NCI-H2227 treated with DMSO at 0.1 percent for 48 hours (cell line): ENCODE measurements around the gene ARMH1.
A peak's percentile ranks its signal among the peaks of the same experiment; 100 is the strongest.
"Not testable (repeated sequence)": the region's sequence is repeated elsewhere in the genome, so short reads cannot be mapped to it uniquely, and the experiment has no call there.

Experiments
- DNase-seq: peaks from one replicate; lab custom pipeline; 2025; lab: John Stamatoyannopoulos, UW

Gene ARMH1

DNA sequence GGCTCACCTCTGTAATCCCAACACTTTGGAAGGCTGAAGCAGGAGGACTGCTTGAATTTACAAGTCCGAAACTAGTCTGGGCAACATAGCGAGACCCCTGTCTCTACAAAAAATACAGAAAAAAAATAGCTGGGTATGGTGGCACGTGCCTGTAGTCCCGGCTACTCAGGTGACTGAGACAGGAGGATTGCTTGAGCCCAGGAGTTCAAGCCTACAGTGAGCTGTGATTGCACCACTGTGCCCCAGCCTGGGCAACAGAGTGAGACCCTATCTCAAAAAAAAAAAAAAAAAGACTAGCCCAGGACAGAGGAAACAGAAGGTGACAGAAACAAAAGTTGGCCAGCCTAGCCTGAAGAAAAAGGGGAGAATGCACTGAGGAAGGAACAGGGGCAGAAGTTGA is 21.2 kb downstream of the ARMH1 start:
- DNase-seq, result no peak

DNA sequence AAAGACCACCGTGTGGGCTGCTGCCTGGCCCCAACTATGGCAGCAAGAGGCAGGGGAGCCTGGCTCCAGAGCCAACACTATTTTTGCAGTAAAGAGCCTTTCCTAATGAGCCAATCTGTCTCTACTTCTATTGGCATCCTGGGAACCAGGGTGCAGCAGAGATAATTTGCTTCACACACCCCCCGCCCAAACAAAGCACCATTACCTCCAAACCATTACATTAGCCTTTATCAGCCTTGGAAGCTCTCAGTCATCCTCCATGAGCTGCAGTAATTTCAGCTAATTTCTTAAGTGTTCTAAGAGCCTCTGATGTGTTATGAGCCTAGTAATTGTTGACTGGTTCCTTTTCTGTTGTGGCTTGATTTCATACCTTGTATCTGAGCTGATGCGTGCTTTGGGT is 21.6 kb downstream of the ARMH1 start:
- peak; percentile 62 for DNase-seq

DNA sequence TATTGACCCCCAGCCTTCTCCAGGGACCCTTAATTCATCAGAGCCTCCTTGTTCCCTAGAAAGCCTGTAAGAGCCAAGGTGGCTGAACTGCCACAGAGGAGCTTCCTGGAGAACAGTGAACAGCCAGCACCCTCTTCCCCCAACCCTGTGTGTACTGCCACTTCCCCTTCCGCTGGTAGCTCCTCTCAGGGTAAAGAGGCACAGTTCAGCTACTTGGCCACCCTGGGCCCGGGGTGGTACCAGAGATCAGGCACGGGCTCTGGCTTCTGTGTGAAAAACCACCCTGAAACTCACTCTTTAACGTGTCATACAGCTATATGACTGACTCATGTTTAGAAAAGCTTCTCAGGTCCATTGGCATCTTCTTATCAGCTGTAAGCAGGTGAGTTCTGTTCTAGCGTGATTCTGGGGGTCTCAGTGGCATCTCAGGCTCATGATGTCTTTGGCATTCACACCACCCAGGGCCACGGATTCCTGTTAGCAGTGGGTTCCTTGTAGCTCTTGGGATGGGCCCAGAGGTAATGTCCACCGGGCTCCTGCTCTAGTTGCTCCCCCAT is 22.4 kb downstream of the ARMH1 start:
- no peak for DNase-seq

DNA sequence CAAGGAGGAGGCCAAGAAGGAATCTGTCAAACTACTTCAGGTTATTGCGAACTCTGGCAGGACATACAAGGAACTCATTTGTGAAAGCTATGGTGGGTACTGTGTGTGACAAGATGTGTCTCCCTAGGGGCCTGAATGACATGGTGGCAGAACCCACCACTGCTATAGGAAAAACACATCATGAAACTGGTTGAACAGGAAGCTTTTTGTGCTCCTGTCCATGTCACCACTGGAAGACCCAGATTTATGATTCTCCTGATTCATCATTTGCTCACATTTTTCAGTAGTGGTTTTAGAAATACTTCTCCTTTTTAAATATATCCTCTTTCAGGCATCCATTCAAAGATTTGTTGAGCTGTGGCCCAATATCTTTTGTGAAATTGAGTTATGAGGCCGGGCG is 23.6 kb downstream of the ARMH1 start:
- DNase-seq, result no peak

DNA sequence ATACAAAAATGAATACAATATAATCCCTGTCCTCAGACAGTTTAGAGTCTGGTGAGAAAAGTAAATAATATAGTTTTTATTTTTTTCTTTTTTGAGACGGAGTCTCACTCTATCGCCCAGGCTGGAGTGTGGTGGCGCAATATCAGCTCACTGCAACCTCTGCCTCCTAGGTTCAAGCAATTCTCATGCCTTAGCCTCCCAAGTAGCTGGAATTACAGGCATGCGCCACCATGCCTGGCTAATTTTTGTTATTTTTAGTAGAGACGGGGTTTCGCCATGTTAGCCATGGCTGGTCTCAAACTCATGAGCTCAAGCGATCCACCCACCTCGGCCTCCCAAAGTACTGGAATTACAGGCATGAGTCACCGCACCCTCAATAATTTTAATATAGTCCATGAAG is 24.9 kb downstream of the ARMH1 start:
- not testable (repeated sequence) for DNase-seq

DNA sequence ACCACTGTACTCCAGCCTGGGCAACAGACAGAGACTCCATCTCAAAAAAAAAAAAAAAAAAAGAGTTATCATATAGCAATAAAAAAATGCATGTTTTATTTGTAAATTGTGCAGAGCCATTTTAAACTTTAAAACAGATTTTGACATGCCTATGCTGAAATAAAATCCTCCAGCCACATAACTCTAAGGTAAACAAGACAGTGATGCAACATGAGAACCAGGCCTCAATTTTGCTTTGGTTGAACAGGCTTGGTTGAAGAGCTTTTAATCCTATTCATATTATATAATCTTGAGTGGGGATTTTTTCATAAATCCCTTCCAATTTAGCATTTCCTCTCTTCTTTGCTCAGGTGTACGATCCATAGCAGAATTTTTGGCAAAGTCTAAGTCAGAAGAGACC is 26.1 kb downstream of the ARMH1 start:
- DNase-seq, result no peak

DNA sequence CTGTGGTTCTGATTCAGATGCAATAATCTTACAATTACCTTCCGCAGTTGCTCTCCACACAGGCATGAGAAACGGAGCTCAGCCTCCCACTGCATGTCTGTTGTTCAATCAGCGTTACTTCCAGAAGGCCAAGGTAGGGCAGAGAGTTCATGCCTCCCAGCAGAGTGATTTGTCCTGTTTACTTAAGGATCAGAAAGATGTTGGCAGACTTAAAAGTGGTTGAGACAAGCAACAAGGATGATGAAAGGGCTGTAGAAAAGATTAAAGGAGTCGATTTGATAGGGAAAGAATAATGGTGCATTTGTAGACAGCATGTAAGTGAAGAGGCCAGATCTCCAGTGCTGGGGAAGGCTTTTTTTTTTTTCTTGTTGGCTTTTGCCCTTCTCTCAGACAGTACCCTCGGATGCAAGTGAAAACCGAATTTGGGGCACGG is 26.6 kb downstream of the ARMH1 start:
- DNase-seq, result peak; percentile 46

DNA sequence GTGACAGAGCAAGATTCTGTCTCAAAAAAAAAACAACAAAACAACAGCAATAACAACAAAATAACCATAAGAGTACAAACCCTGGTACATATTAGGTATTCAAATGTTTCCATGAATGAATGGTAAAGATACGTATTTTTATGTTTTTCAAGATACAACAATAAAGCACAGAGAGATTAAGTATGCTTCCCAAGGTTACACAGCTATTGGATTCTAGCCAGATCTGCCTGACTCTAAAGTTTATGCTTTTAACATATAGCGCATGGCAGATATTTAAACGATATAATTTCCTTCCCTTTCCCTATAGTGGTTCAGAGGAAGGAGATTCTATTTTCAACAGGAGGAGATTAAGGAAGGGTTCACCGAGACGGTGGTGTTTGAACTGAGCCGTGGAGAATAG is 31.0 kb downstream of the ARMH1 start:
- DNase-seq, result no peak

DNA sequence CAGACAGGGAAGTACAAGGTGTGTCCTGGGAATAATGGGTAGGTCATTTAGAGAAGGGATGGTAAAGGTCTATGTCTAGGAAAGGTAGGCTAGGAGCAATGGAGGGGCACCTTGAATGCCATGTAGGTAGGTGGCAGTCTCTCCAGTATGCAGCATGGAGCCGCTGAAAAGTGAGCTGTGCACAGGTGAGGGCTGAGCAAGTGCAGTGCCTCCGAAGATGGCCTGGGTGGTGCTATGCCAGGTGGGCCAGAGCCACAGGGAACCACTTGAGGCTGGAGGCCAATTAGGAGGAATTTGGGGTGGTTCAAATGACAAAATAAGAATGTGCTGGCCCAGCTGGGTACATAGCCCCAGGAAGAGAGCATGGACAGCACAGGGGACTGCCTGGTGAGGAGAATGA is 31.4 kb downstream of the ARMH1 start:
- DNase-seq, result no peak

DNA sequence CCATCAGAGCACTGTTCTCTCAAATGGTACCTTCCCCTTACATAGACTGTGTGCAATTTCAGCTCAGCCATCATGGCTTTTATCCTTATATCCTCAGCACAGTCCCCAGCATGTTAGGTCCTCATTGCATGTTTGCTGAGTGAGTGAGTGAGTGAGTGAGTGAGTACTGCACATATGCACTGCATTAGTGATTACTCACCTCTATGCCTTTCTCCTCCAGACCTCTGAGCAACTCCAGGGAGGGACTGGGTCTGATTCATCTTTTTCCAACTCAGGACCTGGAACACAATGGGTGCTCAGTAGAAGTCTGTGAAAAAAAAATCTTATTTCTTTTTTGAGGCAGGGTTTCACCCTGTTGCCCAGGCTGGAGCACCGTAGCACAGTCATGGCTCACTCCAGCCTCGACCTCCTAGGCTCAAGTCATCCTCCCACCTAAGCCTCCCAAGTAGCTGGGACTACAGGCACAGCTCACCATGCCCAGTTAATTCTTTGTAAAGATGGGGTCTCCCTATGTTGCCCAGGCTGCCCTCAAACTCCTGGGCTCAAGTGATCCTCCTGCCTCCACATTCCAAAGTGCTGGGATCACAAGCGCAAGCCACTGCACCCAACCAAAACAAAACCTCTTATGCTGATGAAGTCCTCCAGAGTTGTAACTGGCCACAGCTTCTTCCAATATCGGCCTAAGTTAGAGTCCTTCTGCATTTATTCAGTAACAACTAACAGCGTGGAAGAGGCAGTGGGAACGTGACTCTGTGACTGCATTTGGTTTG is 32.8 kb downstream of the ARMH1 start:
- no peak for DNase-seq

DNA sequence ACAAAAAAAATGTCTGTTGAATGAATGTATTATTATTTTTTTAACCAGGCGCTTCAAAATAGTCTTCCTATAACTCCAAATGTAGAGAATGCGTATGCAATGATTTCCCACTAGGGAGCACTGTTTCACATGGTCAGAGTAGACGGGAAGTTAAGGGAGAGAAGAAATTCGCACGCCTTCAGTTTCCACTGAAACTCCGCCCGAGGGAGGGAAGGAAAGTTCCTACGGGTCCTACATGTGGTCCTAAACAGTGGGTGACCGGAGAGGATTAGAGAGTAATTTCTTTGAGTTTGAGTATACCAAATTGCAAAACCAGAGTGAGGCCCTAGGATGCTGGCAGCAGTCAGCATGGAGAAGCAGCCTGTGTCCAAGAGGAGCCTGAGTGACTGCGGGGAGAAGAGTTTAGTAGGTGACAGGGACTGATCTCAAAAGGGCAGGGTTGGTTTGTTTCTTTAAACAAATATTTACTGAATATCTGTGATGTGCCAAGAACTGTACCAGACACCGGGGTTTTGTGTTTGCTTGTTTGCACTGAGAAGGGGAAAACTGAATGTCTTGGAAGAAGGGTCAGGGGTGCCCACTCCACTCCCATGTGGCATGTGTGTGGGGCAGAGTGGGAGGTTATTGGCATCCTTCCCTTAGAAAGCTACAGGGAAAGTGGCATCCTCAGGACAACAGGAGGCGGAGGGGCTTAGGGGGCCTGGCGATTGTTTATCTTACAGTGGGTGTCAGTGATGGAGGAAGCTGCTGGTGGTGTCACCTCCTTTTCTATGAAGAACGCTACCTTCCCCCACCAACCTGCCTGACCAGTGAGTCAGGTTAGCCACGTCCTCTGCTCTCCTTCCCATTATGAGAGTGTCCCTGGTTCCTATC is 33.7 kb downstream of the ARMH1 start:
- DNase-seq, result no peak

DNA sequence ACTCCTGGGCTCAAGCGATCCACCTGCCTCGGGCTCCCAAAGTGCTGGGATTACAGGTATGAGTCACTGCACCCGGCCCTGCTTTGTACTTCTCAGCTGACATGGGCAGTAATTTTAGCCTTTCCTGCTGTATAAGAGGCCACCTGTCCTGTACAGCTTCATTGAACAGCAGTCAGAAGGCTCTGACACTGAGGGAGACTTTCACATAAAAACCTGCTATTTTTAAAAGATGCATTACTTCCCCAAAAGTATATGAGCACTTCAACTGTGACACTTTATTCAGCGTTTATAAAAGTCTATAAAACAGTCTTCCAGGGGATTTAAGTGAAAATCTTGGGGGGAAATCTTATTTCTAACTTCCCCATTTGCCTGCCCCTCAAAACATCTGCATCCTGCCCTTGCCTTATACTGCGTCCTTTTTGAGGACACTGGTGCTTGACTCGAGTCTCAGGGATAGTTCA is 38.8 kb downstream of the ARMH1 start:
- no peak for DNase-seq

DNA sequence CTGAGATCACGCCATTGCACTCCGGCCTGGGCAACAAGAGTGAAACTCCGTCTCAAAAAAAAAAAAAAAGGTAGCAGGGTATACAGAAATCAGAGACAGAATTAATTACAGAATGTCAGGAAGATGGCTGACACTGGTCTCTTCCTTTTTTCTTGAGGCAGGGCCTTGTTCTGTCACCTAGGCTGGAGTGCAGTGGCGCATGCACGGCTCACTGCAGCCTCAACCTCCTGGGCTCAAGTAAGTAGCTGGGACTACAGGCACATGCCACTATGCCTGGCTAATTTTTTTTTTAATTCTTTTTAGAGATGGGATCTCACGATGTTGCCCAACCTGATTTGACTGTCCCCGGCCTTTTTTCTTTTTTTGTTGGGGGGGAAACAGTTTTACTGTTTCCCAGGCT is 40.0 kb downstream of the ARMH1 start:
- no peak for DNase-seq

DNA sequence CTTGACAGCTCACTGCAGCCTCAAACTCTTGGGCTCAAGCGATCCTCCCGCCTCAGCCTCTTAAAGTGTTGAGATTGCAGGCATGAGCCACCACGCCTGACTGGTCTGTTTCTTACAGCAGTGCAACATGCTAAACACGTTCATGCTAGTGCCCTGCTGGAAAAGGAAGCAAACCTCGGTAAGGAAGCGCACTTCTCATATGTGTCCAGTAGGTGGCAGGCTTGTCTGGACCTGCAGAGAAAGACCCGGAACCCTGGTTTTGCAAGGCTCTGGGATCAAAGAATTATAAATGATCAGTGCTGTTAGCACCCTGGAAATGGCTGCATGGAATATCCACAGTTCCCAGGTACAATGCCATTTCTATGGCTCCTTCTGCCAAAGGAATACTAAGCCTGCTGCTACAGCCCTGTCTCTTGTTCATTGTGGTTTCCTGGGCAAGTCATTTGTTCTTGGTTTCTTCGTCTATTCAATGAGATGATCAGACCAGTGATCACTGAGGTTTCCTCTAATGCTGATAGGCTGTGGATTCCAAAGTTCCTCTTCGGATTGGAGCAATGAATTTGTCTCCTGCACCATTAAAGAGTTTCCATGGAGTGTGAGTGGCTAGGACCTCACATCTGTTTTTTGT is 40.5 kb downstream of the ARMH1 start:
- DNase-seq, result peak; percentile 78

DNA sequence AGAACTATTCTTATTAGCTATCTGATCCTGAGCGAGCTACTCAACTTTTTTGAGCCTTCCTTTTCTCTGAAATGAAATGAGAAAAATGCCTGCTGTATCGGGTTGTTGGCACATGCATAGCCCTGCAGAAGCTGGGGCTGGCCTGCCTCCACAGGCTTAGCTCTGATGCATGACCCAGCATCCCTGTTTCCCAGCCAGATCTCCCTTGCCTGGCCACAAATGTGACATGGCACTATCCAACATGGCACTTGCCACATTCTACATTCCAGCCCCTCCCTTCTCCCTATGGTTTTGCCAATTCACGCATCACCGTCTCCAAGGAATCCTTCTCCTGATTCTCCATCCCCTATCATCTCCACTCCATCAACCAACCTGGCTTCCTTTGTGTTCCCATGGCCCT is 42.6 kb downstream of the ARMH1 start:
- no peak for DNase-seq

DNA sequence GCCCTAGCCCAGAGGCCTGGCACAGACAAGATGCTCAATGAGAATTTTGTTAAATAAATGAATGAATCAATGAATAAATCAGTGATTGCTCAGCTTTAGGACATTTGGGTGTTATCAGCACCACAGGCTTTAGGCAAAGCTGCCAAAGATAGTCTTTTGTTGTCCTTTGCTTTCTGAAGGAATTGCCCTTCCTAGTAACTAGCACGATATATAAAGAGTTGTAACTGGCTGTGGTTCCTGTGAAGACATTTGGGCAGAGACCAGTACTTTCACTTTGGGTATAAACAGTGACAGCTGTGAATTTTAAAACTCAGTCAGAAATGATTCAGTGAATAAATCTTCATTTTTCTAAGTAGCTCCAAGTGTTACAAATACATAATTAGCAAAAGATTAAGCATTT is 43.1 kb downstream of the ARMH1 start:
- DNase-seq, result no peak

DNA sequence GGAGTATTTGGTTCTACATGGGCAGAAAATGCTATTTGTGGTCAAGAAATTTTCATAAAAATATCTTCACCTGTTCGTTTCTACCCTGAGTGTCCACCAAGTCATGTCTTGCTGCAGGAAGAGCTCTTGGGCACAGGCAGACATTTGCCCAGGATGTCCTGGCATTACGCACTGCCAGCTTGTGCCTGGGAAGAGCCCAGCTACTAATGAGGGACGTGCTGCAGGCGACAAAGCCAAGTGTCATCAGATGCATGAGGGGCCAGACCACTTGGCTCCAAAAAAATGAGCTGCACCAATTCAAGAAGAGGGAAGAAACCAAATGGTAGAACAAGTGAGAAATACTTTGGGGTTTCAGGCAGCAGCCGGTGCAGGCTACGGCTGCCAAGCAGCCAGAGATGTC is 43.6 kb downstream of the ARMH1 start:
- no peak for DNase-seq

DNA sequence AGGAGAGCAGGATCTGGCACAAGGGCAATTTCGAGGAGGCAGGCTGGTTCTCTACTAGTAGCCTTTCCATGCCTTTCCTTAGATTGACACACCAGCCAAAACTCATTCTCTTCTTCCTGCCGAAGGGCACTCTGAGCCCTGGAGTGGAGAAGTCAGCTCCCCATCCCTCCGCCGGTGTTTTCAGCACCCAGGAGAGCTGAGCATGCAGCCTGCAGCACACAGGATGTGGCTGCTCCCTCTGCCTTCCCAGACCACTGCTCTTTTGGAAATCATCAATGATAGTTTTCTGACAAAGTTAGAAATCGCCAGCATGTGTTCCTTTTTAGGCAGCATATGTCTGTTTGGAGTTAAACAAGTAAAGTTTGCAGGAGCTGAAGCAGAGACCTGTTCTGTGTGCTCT is 44.8 kb downstream of the ARMH1 start:
- DNase-seq, result no peak

DNA sequence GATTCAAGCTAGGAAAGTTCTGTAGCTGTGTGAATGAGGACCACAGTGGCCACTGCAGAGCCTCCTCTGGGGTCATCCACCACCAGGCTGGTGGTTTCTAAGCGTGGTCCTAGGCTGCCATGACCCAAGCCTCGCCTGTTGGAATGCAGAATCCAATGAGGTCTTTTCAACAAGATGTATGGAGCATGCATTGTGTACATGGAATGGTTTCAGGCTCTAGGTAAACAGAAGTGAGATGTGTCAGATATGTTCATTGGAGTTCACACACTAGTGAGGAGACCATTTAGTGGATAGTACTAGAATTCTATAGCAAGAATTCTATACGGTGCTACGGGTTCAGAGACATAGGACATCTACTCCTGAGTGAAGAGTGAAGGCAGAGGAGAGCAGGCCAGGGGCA is 45.8 kb downstream of the ARMH1 start:
- no peak for DNase-seq

DNA sequence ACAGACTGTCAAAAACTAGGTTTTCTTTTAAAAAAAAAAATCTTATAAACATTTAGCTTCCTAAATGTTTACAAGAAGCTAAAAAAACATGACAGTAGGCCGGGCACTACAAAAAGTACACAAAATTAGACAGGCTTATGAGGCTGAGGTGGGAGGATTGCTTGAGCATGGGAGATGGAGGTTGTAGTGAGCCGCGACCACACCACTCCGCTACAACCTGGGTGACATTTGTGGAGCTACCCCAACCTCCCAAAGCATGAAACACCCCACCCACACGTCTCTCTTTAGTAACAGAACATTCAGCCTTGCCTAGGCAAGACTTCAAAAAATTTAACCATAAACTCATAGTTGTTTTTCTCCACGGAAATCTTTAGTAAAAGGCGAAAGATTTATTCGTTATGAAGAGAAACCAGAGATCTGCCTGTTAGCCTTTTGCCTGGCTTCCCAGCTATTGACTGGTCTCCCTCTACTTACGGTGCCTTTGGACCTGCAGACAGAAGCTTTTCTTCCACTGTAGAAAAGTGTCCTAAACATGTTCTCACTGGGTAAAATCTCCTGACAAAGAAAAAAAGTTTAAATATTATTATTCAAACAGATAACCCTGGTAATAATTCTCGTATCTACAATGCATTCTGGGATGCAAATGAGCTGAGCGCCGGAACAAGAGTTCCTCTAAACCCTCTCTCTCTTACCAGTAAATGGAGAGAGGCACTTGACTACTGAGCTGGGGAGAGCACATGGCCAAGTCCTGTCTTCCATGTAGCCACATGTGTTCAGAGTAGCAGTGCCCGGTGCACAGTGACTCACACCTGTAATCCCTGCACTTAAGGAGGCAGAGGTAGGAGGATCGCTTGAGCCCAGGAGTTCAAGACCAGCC is 47.2 kb downstream of the ARMH1 start:
- DNase-seq, result peak; percentile 94

DNA sequence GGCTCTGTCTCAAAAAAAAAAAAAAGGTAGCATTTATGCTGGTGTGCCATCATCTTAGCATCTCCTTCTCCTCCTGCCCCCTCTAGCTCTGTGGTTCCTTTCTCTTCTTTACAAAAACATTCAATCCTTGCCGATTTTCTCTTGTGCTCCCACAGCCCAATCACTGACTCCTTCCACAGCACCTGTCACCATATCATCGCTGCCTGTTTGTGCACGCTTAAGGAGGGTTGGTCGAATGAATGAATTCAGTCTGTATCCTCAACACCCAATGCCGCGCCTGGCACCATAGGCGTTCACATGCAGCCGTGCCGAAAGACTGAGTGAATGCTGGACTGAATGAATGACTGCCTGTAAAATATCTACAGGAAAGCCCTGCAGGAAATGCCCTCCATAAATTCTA is 48.5 kb downstream of the ARMH1 start:
- DNase-seq, result no peak
